Lung (tissue), 12 donors: ENCODE results near the gene GRIPAP1. TPM values are rescaled to one million over a fixed set of nuclear protein-coding genes. Genes with fewer than 3 reads are reported as not detected.

ENCODE experiments used
- ATAC-seq: fragments of 200-7000 bp; cut with Tn5 transposase; one replicate; pipeline ENCODE4 v1.9.1; 2020; ENCODE audit warnings: moderate number of reproducible peaks; ENCODE audit not compliant: insufficient read depth, low FRiP score
- DNase-seq, 3 donors: peaks; one replicate each; pipeline ENCODE4 v3.0.0-alpha.2; 2013 to 2017
- H3K27ac ChIP-seq, 2 donors: one replicate each; pipeline ENCODE4 v1.5.1; 2013; ENCODE audit warnings: mild to moderate bottlenecking in 2 of 2, moderate library complexity in 2 of 2, control low read depth in 1 of 2, inconsistent platforms in 1 of 2, low read depth in 1 of 2, low read length in 1 of 2
- H3K27me3 ChIP-seq, 3 donors: one replicate each; pipeline ENCODE4 v1.5.1; 2013; ENCODE audit warnings: low read length in 2 of 3; ENCODE audit not compliant: control insufficient read depth in 3 of 3, insufficient read depth in 3 of 3
- H3K36me3 ChIP-seq, 4 donors: one replicate each; pipeline ENCODE4 v1.5.1; 2013; ENCODE audit warnings: low read length in 4 of 4, mild to moderate bottlenecking in 1 of 4, moderate library complexity in 1 of 4; ENCODE audit not compliant: control insufficient read depth in 4 of 4, insufficient read depth in 4 of 4
- H3K4me1 ChIP-seq, 5 donors: one replicate each; pipeline ENCODE4 v1.5.1; 2013; ENCODE audit warnings: low read length in 5 of 5, mild to moderate bottlenecking in 2 of 5, moderate library complexity in 1 of 5; ENCODE audit not compliant: control insufficient read depth in 5 of 5, insufficient read depth in 5 of 5
- H3K4me3 ChIP-seq: one replicate; pipeline ENCODE4 v1.5.1; 2013; ENCODE audit warnings: mild to moderate bottlenecking, control low read depth, moderate library complexity
- H3K9ac ChIP-seq, 2 donors: one replicate each; pipeline ENCODE4 v1.5.1; 2013; ENCODE audit warnings: low read length in 2 of 2, control low read depth in 1 of 2; ENCODE audit not compliant: insufficient read depth in 1 of 2
- H3K9me3 ChIP-seq, 4 donors: one replicate each; pipeline ENCODE4 v1.5.1; 2013; ENCODE audit warnings: low read length in 3 of 4, mild to moderate bottlenecking in 1 of 4, moderate library complexity in 1 of 4; ENCODE audit not compliant: control insufficient read depth in 4 of 4, insufficient read depth in 3 of 4
- CTCF ChIP-seq: IDR thresholded peaks from 2 replicates; pipeline ENCODE4 v1.5.1; 2012; ENCODE audit warnings: mild to moderate bottlenecking; ENCODE audit errors: control extremely low read depth, extremely low read depth
- WGBS, 2 donors: extraction: QIAGEN DNeasy Blood & Tissue Kit; methylation state at CpG; one replicate each; pipeline ENCODE4 v1.1.7; 2013; 5-methylcytosine and 5-hydroxymethylcytosine counted together
- polyA plus RNA-seq, 2 donors: library from polyadenylated mRNA; stranded (reverse); fragments of 200-250 nt; gene quantifications; one replicate each; pipeline ENCODE4 v1.2.1, GENCODE V29; 2013
- total RNA-seq, 2 donors: library from RNA; depleted of rRNA in 1 of 2; stranded (reverse); fragments of >200 nt in 1 of 2; gene quantifications; one replicate each; pipeline ENCODE4 v1.2.1, GENCODE V29; 2014 to 2021
- donor health status: control.
- donor health status: control.
- donor health status: Bipolar disorder and iron deficiency.
- donor health status: healthy.
- donor health status: DM: yes; HTN: yes; CAD: no.

The GRIPAP1 gene
- total and polyA plus RNA-seq, 4 donors: 29.2 to 48.9 (median 34.2) TPM

- peaks cover 0 to 9% (median 0%) of the 10 kb centered on the region in 5 donors for H3K4me1 ChIP-seq
- 0 to 31% methylated on average over 10 to 28 of the region's 28 CpGs for WGBS, 2 donors
- ATAC-seq: no peak
- TF ChIP-seq CTCF: no peak
- no peak within 1 kb of the TSS for H3K9ac ChIP-seq
- no peaks in the 10 kb centered on the region for H3K27me3 ChIP-seq
- peaks cover 0 to 2% (median 0%) of the 10 kb centered on the region in 4 donors for H3K9me3 ChIP-seq
- no peak within 1 kb of the TSS for H3K4me3 ChIP-seq
- H3K36me3 ChIP-seq: peaks cover 0 to 15% (median 6%) of the 10 kb centered on the region in 4 donors
- peak; percentile 65 to 76 (median 68) for DNase-seq
- peak within 1 kb of the TSS in 1 of 2 donors; percentile 38 for H3K27ac ChIP-seq
Measured at GRCh38 chrX:48971249-48972219, 30.5 kb downstream of the GRIPAP1 start, which contains the start of gene KCND1. Gene KCND1 (minus strand): TSS chrX:48971844. CDS start chrX:48970271, 1,573 bp downstream.

DNA sequence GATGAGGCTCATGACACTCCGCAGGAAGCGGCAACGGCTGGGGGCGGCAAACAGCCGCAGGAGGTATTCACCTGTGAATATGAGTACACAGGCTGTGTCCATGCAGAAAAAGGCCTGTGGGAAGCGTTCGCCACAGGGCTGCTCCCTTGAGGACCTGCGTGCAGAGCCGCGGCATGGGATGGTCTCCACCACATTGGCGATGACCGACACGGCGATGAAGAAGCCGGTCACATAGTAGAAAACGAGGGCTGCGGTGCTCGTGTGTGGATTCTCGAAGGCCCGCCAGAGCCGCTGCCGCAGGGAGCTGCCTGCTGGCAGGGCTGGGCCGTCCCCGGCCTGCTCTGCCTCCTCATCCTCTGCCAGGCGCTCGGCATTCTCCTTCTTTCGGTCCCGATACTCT, 32.6 kb downstream of the GRIPAP1 start:
- H3K27me3 ChIP-seq: no peaks in the 10 kb centered on the region
- ATAC-seq (no peak), DNase-seq (no peak)
- 89 to 97% methylated on average over 27 to 28 of the region's 28 CpGs for WGBS, 2 donors
- no peak for TF ChIP-seq CTCF
- peaks cover 0 to 9% (median 0%) of the 10 kb centered on the region in 5 donors for H3K4me1 ChIP-seq
- no peak overlapping the region for H3K4me3 ChIP-seq
- H3K9ac ChIP-seq: no peak overlapping the region
- H3K9me3 ChIP-seq: no peaks in the 10 kb centered on the region
- peaks cover 0 to 4% (median 2%) of the 10 kb centered on the region in 4 donors for H3K36me3 ChIP-seq
- no peak overlapping the region for H3K27ac ChIP-seq

DNA sequence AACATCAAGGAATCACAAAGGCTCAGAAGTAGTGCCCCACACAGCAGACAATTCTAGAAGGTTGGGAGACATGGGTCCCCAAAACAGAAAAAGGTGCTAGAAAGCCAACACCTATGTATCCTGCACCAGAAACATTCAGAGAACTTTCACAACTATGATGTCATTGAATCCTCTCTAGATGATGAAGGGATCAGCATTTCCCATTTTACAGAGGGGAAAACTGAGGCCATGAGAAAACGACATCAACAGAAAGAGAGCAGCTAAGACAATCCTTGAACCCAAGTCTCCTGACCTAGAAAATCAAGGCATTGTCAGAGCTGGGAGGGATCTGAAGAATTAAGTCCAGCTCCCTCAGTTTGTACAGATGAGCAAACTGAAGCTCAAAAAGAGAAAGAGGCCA, 33.7 kb downstream of the GRIPAP1 start:
- no peak for TF ChIP-seq CTCF
- no peak for ATAC-seq
- H3K4me3 ChIP-seq: no peak overlapping the region
- H3K9ac ChIP-seq: no peak overlapping the region
- H3K9me3 ChIP-seq: peaks cover 0 to 2% (median 0%) of the 10 kb centered on the region in 4 donors
- H3K36me3 ChIP-seq: no peaks in the 10 kb centered on the region
- no peak for DNase-seq
- WGBS, 2 donors: 70 to 91% methylated on average over 1 of the region's 1 CpG
- H3K4me1 ChIP-seq: peaks cover 0 to 9% (median 0%) of the 10 kb centered on the region in 5 donors
- H3K27me3 ChIP-seq: no peaks in the 10 kb centered on the region
- H3K27ac ChIP-seq: no peak overlapping the region
